T-cell (primary cell): ENCODE measurements around the gene KCNIP1. TPM values are rescaled to one million over a fixed set of nuclear protein-coding genes. Genes with fewer than 3 reads are reported as not detected.

Experiments used
- ATAC-seq, 4 experiments: fragments of 200-7000 bp in 3 of 4; fragments of 150-1000 bp in 1 of 4; cut with Tn5 transposase; replicated peaks in 1 of 4; 1 replicate in 3 of 4; 2 replicates in 1 of 4; pipeline ENCODE4 v1.10.0; 2021; ENCODE audit warnings: moderate library complexity in 3 of 4, mild to moderate bottlenecking in 2 of 4, moderate number of reproducible peaks in 1 of 4
- CTCF ChIA-PET, 2 donors: fragments of 300-600 bp; sonication (Branson Sonifier 250); formaldehyde crosslinking; loops; one replicate each; lab custom pipeline; 2022; ENCODE audit warnings: antibody characterized with exemption in 2 of 2; lab: Charles Lee
- POLR2A ChIA-PET, 2 donors: fragments of 300-600 bp; sonication (Branson Sonifier 250); formaldehyde crosslinking; loops; one replicate each; lab custom pipeline; 2022; ENCODE audit warnings: antibody characterized with exemption in 2 of 2; lab: Charles Lee
- DNase-seq, 35 experiments: peaks; one replicate each; pipeline versions ENCODE4 v3.0.0 to v3.0.0-alpha.2; 2013 to 2023
- H3K27ac ChIP-seq: one replicate; pipeline ENCODE4 v1.5.1; 2013; ENCODE audit warnings: low read length
- H3K27me3 ChIP-seq, 2 experiments: replicated peaks in 1 of 2; 1 replicate in 1 of 2; 2 replicates in 1 of 2; pipeline versions ENCODE4 v1.6.1 to v1.7.0; 2013; ENCODE audit warnings: low read length in 1 of 2, mixed read lengths in 1 of 2; ENCODE audit not compliant: control insufficient read depth in 2 of 2, insufficient read depth in 2 of 2; ENCODE audit errors: extremely low read depth in 1 of 2
- H3K36me3 ChIP-seq, 2 donors: 1 replicate in 1 of 2; 2 replicates in 1 of 2; pipeline versions ENCODE4 v1.6.1 to v1.7.0; 2013; ENCODE audit warnings: low read length in 1 of 2; ENCODE audit not compliant: control insufficient read depth in 2 of 2, insufficient read depth in 1 of 2; ENCODE audit errors: extremely low read depth in 1 of 2
- H3K4me1 ChIP-seq, 2 experiments: 1 replicate in 1 of 2; 2 replicates in 1 of 2; pipeline versions ENCODE4 v1.6.1 to v1.7.0; 2013; ENCODE audit warnings: low read length in 2 of 2, mixed read lengths in 1 of 2; ENCODE audit not compliant: insufficient read depth in 2 of 2, control insufficient read depth in 1 of 2; ENCODE audit errors: extremely low read depth in 1 of 2
- H3K4me3 ChIP-seq, 2 donors: 1 replicate in 1 of 2; 2 replicates in 1 of 2; pipeline versions ENCODE4 v1.5.1 to v1.7.0; 2013; ENCODE audit warnings: mild to moderate bottlenecking in 2 of 2, low read length in 1 of 2, moderate library complexity in 1 of 2; ENCODE audit not compliant: control insufficient read depth in 1 of 2; ENCODE audit errors: extremely low read depth in 1 of 2
- H3K9me3 ChIP-seq: 2 replicates; pipeline ENCODE4 v1.7.0; 2013
- H3K27ac Mint-ChIP-seq, 2 donors: one replicate each; pipeline ENCODE4 v1.8.0; 2020 to 2021; ENCODE audit warnings: mild to moderate bottlenecking in 2 of 2, mixed read lengths in 2 of 2
- H3K27me3 Mint-ChIP-seq, 2 donors: one replicate each; pipeline ENCODE4 v1.8.0; 2021 to 2022; ENCODE audit warnings: mixed read lengths in 2 of 2
- H3K36me3 Mint-ChIP-seq: one replicate; pipeline ENCODE4 v1.8.0; 2021; ENCODE audit warnings: mixed read lengths
- H3K4me1 Mint-ChIP-seq, 3 donors: one replicate each; pipeline ENCODE4 v1.8.0; 2020 to 2022; ENCODE audit warnings: mixed read lengths in 3 of 3, mild to moderate bottlenecking in 1 of 3
- H3K4me3 Mint-ChIP-seq, 3 donors: one replicate each; pipeline ENCODE4 v1.8.0; 2020 to 2022; ENCODE audit warnings: mild to moderate bottlenecking in 3 of 3, mixed read lengths in 3 of 3, moderate library complexity in 3 of 3
- H3K9me3 Mint-ChIP-seq, 3 donors: one replicate each; pipeline ENCODE4 v1.8.0; 2020 to 2022; ENCODE audit warnings: mixed read lengths in 3 of 3
- WGBS: methylation state at CpG from one replicate; pipeline ENCODE4 v1.1.5; 2013; ENCODE audit warnings: missing lambda C conversion rate; ENCODE audit not compliant: insufficient coverage; 5-methylcytosine and 5-hydroxymethylcytosine counted together
- total RNA-seq, 35 experiments: library from RNA in 6 of 35; stranded (reverse) in 6 of 35; fragments of 120-200 nt in 1 of 35; gene quantifications; one replicate each; pipeline versions ENCODE4 v1.2.1 to v1.2.4 and lab custom pipeline; 2013 to 2026

Gene KCNIP1
- total RNA-seq, 5 donors from 2014 or later (not counting 1 experiment from before 2014, with no cell fraction given): not detected

GRCh38 chr5:170585273-170585948 is 81.6 kb downstream of the KCNIP1 start:
- Mint-ChIP-seq H3K27me3 (peaks cover 8 to 12% of the 10 kb centered on the region in 2 donors), H3K27ac (no peak overlapping the region), H3K9me3 (peaks cover 0 to 3% (median 3%) of the 10 kb centered on the region in 3 donors), H3K36me3 (no peaks in the 10 kb centered on the region), H3K4me1 (no peaks in the 10 kb centered on the region), H3K4me3 (no peak overlapping the region)
- no peaks in the 10 kb centered on the region for H3K9me3 ChIP-seq
- H3K27me3 ChIP-seq: peaks cover 0 to 14% of the 10 kb centered on the region in 2 experiments
- WGBS: 75% methylated on average over 12 of the region's 14 CpGs
- H3K27ac ChIP-seq: no peak overlapping the region
- POLR2A ChIA-PET: interaction anchor here (0.5 to 0.6 kb wide), 2 partner anchors 37 to 203 kb away, joined by 3 to 5 read pairs; no protein-coding TSS in a partner anchor
- no peak overlapping the region for H3K4me3 ChIP-seq
- DNase-seq: no peak
- no peaks in the 10 kb centered on the region for H3K4me1 ChIP-seq
- no peaks in the 10 kb centered on the region for H3K36me3 ChIP-seq
- CTCF ChIA-PET: no interaction called here
- no peak for ATAC-seq

DNA sequence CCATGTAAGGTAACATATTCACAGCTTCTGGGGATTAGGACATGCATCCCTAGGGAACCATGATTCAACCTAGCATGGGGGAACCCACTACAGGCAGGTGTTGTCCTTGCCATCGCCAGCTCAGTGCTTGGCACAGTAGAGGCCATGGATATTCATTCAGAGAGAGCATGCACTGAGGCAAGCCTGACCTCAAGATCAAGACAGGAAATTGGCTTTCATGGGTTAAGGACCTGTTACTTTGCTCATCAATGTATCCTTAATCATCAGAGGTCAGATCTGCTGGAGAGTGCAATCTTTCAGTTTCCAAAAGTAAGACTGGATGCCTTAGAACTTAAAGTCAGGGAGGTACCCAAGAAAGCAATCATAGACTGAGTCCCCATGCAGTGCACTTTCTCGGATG is 84.0 kb downstream of the KCNIP1 start:
- Mint-ChIP-seq H3K4me3 (no peak overlapping the region), H3K9me3 (peaks cover 0 to 3% (median 0%) of the 10 kb centered on the region in 3 donors), H3K27ac (no peak overlapping the region), H3K27me3 (peaks cover 7 to 15% of the 10 kb centered on the region in 2 donors), H3K4me1 (no peaks in the 10 kb centered on the region), H3K36me3 (no peaks in the 10 kb centered on the region)
- POLR2A ChIA-PET: no interaction called here
- Histone ChIP-seq H3K4me1 (no peaks in the 10 kb centered on the region), H3K4me3 (no peak overlapping the region), H3K27me3 (peaks cover 0 to 19% of the 10 kb centered on the region in 2 experiments), H3K27ac (no peak overlapping the region), H3K36me3 (no peaks in the 10 kb centered on the region), H3K9me3 (no peaks in the 10 kb centered on the region)
- no peak for DNase-seq
- ATAC-seq: no peak
- 48% methylated on average over 2 of the region's 2 CpGs for WGBS
- CTCF ChIA-PET: interaction anchor here in 1 of 2 donors (0.6 kb wide), 1 partner anchor 487 kb away, joined by 6 read pairs; no protein-coding TSS in a partner anchor

DNA sequence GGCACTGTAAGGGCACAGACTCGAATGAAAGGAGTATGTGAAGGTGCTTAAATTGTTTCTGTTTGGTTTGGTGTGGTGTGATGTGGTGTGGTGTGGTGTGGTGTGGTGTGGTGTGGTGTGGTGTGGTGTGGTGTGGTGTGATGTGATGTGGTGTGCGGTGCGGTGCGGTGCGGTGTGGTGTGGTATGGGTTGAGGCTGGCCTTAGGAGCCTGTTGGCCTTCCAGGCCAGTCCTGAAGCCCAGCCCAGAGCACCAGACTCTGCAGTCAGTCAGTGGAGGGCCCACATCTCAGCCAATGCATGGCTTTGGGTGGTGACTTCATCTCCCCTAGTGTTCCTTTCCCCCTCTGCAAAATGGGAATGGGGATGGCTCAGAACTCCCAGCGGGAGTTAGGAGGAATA is 85.8 kb downstream of the KCNIP1 start:
- no peak for ATAC-seq
- Histone ChIP-seq H3K27me3 (peaks cover 0 to 12% of the 10 kb centered on the region in 2 experiments), H3K4me1 (no peaks in the 10 kb centered on the region), H3K36me3 (no peaks in the 10 kb centered on the region), H3K9me3 (no peaks in the 10 kb centered on the region), H3K4me3 (no peak overlapping the region), H3K27ac (no peak overlapping the region)
- Mint-ChIP-seq H3K27ac (no peak overlapping the region), H3K9me3 (peaks cover 0 to 3% (median 0%) of the 10 kb centered on the region in 3 donors), H3K27me3 (peaks cover 10 to 18% of the 10 kb centered on the region in 2 donors), H3K4me3 (no peak overlapping the region), H3K36me3 (no peaks in the 10 kb centered on the region), H3K4me1 (no peaks in the 10 kb centered on the region)
- CTCF ChIA-PET: no interaction called here
- DNase-seq: no peak
- WGBS: 80% methylated on average over 1 of the region's 6 CpGs
- POLR2A ChIA-PET: no interaction called here

DNA sequence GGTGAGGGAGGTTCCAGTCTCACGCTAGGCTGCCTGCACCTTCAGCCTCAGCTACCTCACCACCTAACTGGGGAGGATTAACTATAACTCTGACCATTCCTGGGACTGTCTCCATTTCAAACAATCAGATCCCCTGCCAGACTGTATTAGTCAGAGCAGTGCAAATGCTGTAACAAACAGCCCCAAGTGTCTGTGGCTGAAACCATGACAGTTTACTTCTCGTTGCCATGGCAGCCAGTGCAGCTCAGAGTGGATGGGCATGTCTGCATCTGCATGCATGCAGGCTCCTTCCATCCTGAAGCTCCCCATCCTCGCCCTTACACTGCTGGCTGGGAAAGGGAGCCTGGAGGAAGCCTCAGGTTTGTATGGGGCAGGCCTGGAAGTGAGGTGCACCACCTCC is 86.7 kb downstream of the KCNIP1 start:
- Mint-ChIP-seq H3K27me3 (peaks cover 10 to 15% of the 10 kb centered on the region in 2 donors), H3K4me3 (no peak overlapping the region), H3K36me3 (no peaks in the 10 kb centered on the region), H3K4me1 (no peaks in the 10 kb centered on the region), H3K9me3 (peaks cover 0 to 3% (median 0%) of the 10 kb centered on the region in 3 donors), H3K27ac (no peak overlapping the region)
- ATAC-seq: no peak
- Histone ChIP-seq H3K4me1 (no peaks in the 10 kb centered on the region), H3K4me3 (no peak overlapping the region), H3K36me3 (no peaks in the 10 kb centered on the region), H3K9me3 (no peaks in the 10 kb centered on the region), H3K27me3 (peaks cover 0 to 13% of the 10 kb centered on the region in 2 experiments), H3K27ac (no peak overlapping the region)
- DNase-seq: no peak
- POLR2A ChIA-PET: no interaction called here
- CTCF ChIA-PET: no interaction called here
- 44% methylated on average over 1 of the region's 3 CpGs for whole genome bisulfite sequencing

GRCh38 chr5:170591054-170591453 is 87.2 kb downstream of the KCNIP1 start:
- Histone ChIP-seq H3K36me3 (no peaks in the 10 kb centered on the region), H3K4me3 (no peak overlapping the region), H3K9me3 (no peaks in the 10 kb centered on the region), H3K4me1 (no peaks in the 10 kb centered on the region), H3K27me3 (peaks cover 0 to 10% of the 10 kb centered on the region in 2 experiments), H3K27ac (no peak overlapping the region)
- no peak overlapping the region for H3K4me3 Mint-ChIP-seq
- CTCF ChIA-PET: no interaction called here
- H3K27ac Mint-ChIP-seq: no peak overlapping the region
- no peaks in the 10 kb centered on the region for H3K4me1 Mint-ChIP-seq
- POLR2A ChIA-PET: no interaction called here
- DNase-seq (no peak), ATAC-seq (no peak)
- no peaks in the 10 kb centered on the region for H3K36me3 Mint-ChIP-seq
- H3K27me3 Mint-ChIP-seq: peaks cover 10 to 15% of the 10 kb centered on the region in 2 donors
- WGBS: 47% methylated on average over 2 of the region's 5 CpGs
- peaks cover 0 to 3% (median 0%) of the 10 kb centered on the region in 3 donors for H3K9me3 Mint-ChIP-seq

DNA sequence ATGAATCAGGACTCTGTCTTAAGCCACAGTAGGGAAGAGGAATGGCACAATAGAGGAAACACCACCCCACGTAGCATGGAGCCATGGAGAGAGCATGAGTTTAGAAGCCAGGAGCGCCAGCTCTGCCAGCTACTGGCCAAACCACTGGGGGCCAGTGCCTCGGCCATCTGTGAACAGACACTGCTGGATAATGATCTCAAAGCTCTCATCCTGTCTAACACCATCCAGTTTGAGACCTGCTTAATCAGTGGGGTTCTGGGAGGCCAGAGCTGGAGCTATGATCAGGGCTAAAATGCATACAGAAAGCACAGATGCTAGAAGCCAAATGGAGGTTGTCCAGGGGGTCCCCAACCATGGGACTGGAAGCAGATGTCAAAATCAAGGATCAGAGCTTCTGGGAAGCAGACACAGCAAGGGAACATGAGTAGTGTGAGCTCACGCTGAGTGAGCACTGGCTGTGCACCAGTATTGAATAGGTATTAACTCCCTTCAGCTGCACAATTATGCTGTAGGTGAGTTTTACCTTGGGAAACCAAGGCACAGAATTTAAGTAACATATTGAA is 92.7 kb downstream of the KCNIP1 start:
- CTCF ChIA-PET: no interaction called here
- WGBS: 89% methylated on average over 3 of the region's 4 CpGs
- peaks cover 24 to 38% of the 10 kb centered on the region in 2 donors for H3K27me3 Mint-ChIP-seq

More for the DNA sequence above, 92.7 kb downstream of the KCNIP1 start:
- peaks cover 0 to 21% of the 10 kb centered on the region in 2 experiments for H3K27me3 ChIP-seq
- no peak overlapping the region for H3K4me3 ChIP-seq
- H3K27ac Mint-ChIP-seq: no peak overlapping the region
- no peak for ATAC-seq
- H3K9me3 ChIP-seq: no peaks in the 10 kb centered on the region
- H3K4me1 Mint-ChIP-seq: peaks cover 0 to 8% (median 0%) of the 10 kb centered on the region in 3 donors
- POLR2A ChIA-PET: no interaction called here
- no peaks in the 10 kb centered on the region for H3K36me3 ChIP-seq
- no peaks in the 10 kb centered on the region for H3K9me3 Mint-ChIP-seq
- H3K4me3 Mint-ChIP-seq: no peak overlapping the region
- no peaks in the 10 kb centered on the region for H3K4me1 ChIP-seq
- no peak overlapping the region for H3K27ac ChIP-seq
- DNase-seq: no peak
- no peaks in the 10 kb centered on the region for H3K36me3 Mint-ChIP-seq
